ENCODE data around the gene MS4A3. TPM values are rescaled to one million over a fixed set of nuclear protein-coding genes. Genes with fewer than 3 reads are reported as not detected.
"Not testable (repeated sequence)": the region's sequence is repeated elsewhere in the genome, so short reads cannot be mapped to it uniquely, and the experiment has no call there.

Gene MS4A3
- total RNA-seq, 1 donor from 2014 or later = not detected

- Mint-ChIP-seq H3K4me1 (ENCODE audit: unreplicated experiment) (no peaks in the 10 kb centered on the region), H3K4me3 (no peak overlapping the region), H3K36me3 (no peaks in the 10 kb centered on the region), H3K27ac (no peak overlapping the region), H3K9me3 (no peaks in the 10 kb centered on the region), H3K27me3 (no peaks in the 10 kb centered on the region)
- DNase-seq (ENCODE audit: extremely low spot score, unreplicated experiment) = no peak
- TF ChIP-seq CTCF (conservative IDR thresholded peaks at IDR 0.05) = no peak
These were observed 39.1 kb downstream of the MS4A3 start for GRCh38 chr11:60095477-60096120.

- no peaks in the 10 kb centered on the region for H3K36me3 Mint-ChIP-seq
- H3K4me1 Mint-ChIP-seq (ENCODE audit: unreplicated experiment) = no peaks in the 10 kb centered on the region
- no peak overlapping the region for H3K4me3 Mint-ChIP-seq
- no peak overlapping the region for H3K27ac Mint-ChIP-seq
- no peak for TF ChIP-seq CTCF (conservative IDR thresholded peaks at IDR 0.05)
- DNase-seq (ENCODE audit: extremely low spot score, unreplicated experiment) = no peak
- H3K9me3 Mint-ChIP-seq = no peaks in the 10 kb centered on the region
- no peaks in the 10 kb centered on the region for H3K27me3 Mint-ChIP-seq
These were observed 40.7 kb downstream of the MS4A3 start for GRCh38 chr11:60097189-60097588.

- no peak for DNase-seq (ENCODE audit: extremely low spot score, unreplicated experiment)
- Mint-ChIP-seq H3K27ac (no peak overlapping the region), H3K4me1 (ENCODE audit: unreplicated experiment) (no peaks in the 10 kb centered on the region), H3K36me3 (no peaks in the 10 kb centered on the region), H3K4me3 (no peak overlapping the region), H3K9me3 (no peaks in the 10 kb centered on the region), H3K27me3 (no peaks in the 10 kb centered on the region)
- no peak for TF ChIP-seq CTCF (conservative IDR thresholded peaks at IDR 0.05)
These were observed 42.0 kb downstream of the MS4A3 start for GRCh38 chr11:60098508-60098907.

GRCh38 chr11:60100516-60100915 lies 44.1 kb downstream of the MS4A3 start:
- no peaks in the 10 kb centered on the region for H3K36me3 Mint-ChIP-seq
- no peaks in the 10 kb centered on the region for H3K4me1 Mint-ChIP-seq (ENCODE audit: unreplicated experiment)
- H3K27ac Mint-ChIP-seq = no peak overlapping the region
- no peak for TF ChIP-seq CTCF (conservative IDR thresholded peaks at IDR 0.05)
- no peaks in the 10 kb centered on the region for H3K9me3 Mint-ChIP-seq
- no peak overlapping the region for H3K4me3 Mint-ChIP-seq
- H3K27me3 Mint-ChIP-seq = no peaks in the 10 kb centered on the region
- DNase-seq (ENCODE audit: extremely low spot score, unreplicated experiment) = no peak

- H3K4me3 Mint-ChIP-seq; H3K36me3 Mint-ChIP-seq; H3K9me3 Mint-ChIP-seq; H3K27ac Mint-ChIP-seq; DNase-seq (ENCODE audit: extremely low spot score, unreplicated experiment); H3K4me1 Mint-ChIP-seq (ENCODE audit: unreplicated experiment); H3K27me3 Mint-ChIP-seq: not testable (repeated sequence)
These were observed 44.9 kb downstream of the MS4A3 start for GRCh38 chr11:60101368-60101767.

- not testable (repeated sequence) for H3K27ac Mint-ChIP-seq; H3K4me3 Mint-ChIP-seq; H3K4me1 Mint-ChIP-seq (ENCODE audit: unreplicated experiment); DNase-seq (ENCODE audit: extremely low spot score, unreplicated experiment); H3K27me3 Mint-ChIP-seq; H3K9me3 Mint-ChIP-seq; H3K36me3 Mint-ChIP-seq
These were observed 48.1 kb downstream of the MS4A3 start for GRCh38 chr11:60104471-60105115.

- H3K27me3 Mint-ChIP-seq; DNase-seq (ENCODE audit: extremely low spot score, unreplicated experiment); H3K4me3 Mint-ChIP-seq; H3K27ac Mint-ChIP-seq; H3K36me3 Mint-ChIP-seq; H3K4me1 Mint-ChIP-seq (ENCODE audit: unreplicated experiment); H3K9me3 Mint-ChIP-seq: not testable (repeated sequence)
These were observed 52.2 kb downstream of the MS4A3 start for GRCh38 chr11:60108631-60109030.

Data from type B pancreatic cell (in vitro differentiated cells).